PC-3 (cell line): Measurements from ENCODE around the gene KAT6B. TPM values are rescaled to one million over a fixed set of nuclear protein-coding genes. Genes with fewer than 3 reads are reported as not detected.

Experiments
- ATAC-seq: fragments of 200-7000 bp; cut with Tn5 transposase; 2 replicates; pipeline ENCODE4 v1.9.1; 2020; ENCODE audit warnings: mild to moderate bottlenecking, moderate library complexity
- BruUV-seq: library from RNA; stranded (reverse); fragments of 400-500 nt; replicated peaks from 2 replicates; lab custom pipeline; 2021; lab: Mats Ljungman, UMichigan
- CTCF ChIA-PET: fragments of 300-600 bp; sonication (Branson Sonifier 250); formaldehyde crosslinking; loops from one replicate; lab custom pipeline; 2022; ENCODE audit warnings: antibody characterized with exemption; lab: Charles Lee
- POLR2A ChIA-PET: fragments of 300-600 bp; sonication (Branson Sonifier 250); formaldehyde crosslinking; loops from one replicate; lab custom pipeline; 2022; ENCODE audit warnings: antibody characterized with exemption; ENCODE audit not compliant: unreplicated experiment; lab: Charles Lee
- DNase-seq: peaks from one replicate; pipeline ENCODE4 v3.0.0-alpha.2; 2015
- H2AFZ ChIP-seq: fragments of 300-600 bp; sonication (generic); 2 replicates; pipeline ENCODE4 v1.6.0; 2016; ENCODE audit warnings: antibody characterized with exemption, low read length
- H3F3A ChIP-seq: fragments of 300-600 bp; sonication (generic); one replicate; pipeline ENCODE4 v1.6.0; 2017; ENCODE audit warnings: antibody characterized with exemption, low read length, control low read depth, mild to moderate bottlenecking; ENCODE audit not compliant: unreplicated experiment
- H3K27ac ChIP-seq: fragments of 300-600 bp; sonication (generic); 2 replicates; pipeline ENCODE4 v1.5.1; 2016; ENCODE audit warnings: mild to moderate bottlenecking, low read length
- H3K27me3 ChIP-seq: fragments of 300-600 bp; sonication (generic); 2 replicates; pipeline ENCODE4 v1.6.1; 2016; ENCODE audit warnings: low read length, mixed read lengths
- H3K36me3 ChIP-seq: fragments of 300-600 bp; sonication (generic); 2 replicates; pipeline ENCODE4 v1.6.1; 2016; ENCODE audit warnings: low read depth, mixed run types, low read length, mixed read lengths
- H3K4me1 ChIP-seq: fragments of 300-600 bp; sonication (generic); 2 replicates; pipeline ENCODE4 v1.5.1; 2016; ENCODE audit warnings: low read length; ENCODE audit not compliant: insufficient read depth
- H3K4me2 ChIP-seq: fragments of 300-600 bp; sonication (generic); 2 replicates; pipeline ENCODE4 v1.6.0; 2016; ENCODE audit warnings: low read length
- H3K4me3 ChIP-seq: fragments of 300-600 bp; sonication (generic); 2 replicates; pipeline ENCODE4 v1.5.1; 2016; ENCODE audit warnings: mild to moderate bottlenecking, low read length, mixed read lengths
- H3K79me2 ChIP-seq: fragments of 300-600 bp; sonication (generic); 2 replicates; pipeline ENCODE4 v1.6.1; 2017; ENCODE audit warnings: low read length, mixed read lengths
- H3K9ac ChIP-seq: fragments of 300-600 bp; sonication (generic); 2 replicates; pipeline ENCODE4 v1.6.0; 2016; ENCODE audit warnings: mild to moderate bottlenecking, low read length
- H3K9me2 ChIP-seq: fragments of 300-600 bp; sonication (generic); replicated peaks from 2 replicates; pipeline ENCODE4 v1.6.1; 2016; ENCODE audit warnings: mixed run types, low read length, mixed read lengths
- H3K9me3 ChIP-seq: fragments of 300-600 bp; sonication (generic); 2 replicates; pipeline ENCODE4 v1.6.1; 2016; ENCODE audit warnings: low read length, mixed read lengths
- H4K20me1 ChIP-seq: fragments of 300-600 bp; sonication (generic); 2 replicates; pipeline ENCODE4 v1.6.1; 2016; ENCODE audit warnings: low read length, mixed read lengths
- EZH2 ChIP-seq: fragments of 300-600 bp; sonication (generic); IDR thresholded peaks from one replicate; pipeline ENCODE4 v1.6.1; 2017; ENCODE audit warnings: antibody characterized with exemption, mild to moderate bottlenecking, low read length; ENCODE audit not compliant: unreplicated experiment
- EZH2phosphoT487 ChIP-seq: fragments of 300-600 bp; sonication (generic); IDR thresholded peaks from 2 replicates; pipeline ENCODE4 v1.6.1; 2018; ENCODE audit warnings: mild to moderate bottlenecking, antibody characterized with exemption, low read length, borderline replicate concordance
- intact Hi-C: fragments of 100-400 bp; cut with micrococcal nuclease; formaldehyde crosslinking; loops from 2 replicates; pipeline ENCODE4 v1.9.0; 2023
- total RNA-seq: library from RNA; depleted of rRNA; stranded (reverse); fragments of >200 nt; gene quantifications from 2 replicates; pipeline ENCODE4 v1.2.3, GENCODE V29; 2014
- TF ChIP-seq, protein P1 (sequence below): fragments of 300-600 bp; sonication (generic); conservative IDR thresholded peaks from 2 replicates; pipeline ENCODE4 v1.5.1; 2017; ENCODE audit warnings: antibody characterized with exemption, low read depth, mild to moderate bottlenecking, low read length

Gene KAT6B
- total RNA-seq, 1 experiment from 2014 or later = 94.5 TPM

DNA sequence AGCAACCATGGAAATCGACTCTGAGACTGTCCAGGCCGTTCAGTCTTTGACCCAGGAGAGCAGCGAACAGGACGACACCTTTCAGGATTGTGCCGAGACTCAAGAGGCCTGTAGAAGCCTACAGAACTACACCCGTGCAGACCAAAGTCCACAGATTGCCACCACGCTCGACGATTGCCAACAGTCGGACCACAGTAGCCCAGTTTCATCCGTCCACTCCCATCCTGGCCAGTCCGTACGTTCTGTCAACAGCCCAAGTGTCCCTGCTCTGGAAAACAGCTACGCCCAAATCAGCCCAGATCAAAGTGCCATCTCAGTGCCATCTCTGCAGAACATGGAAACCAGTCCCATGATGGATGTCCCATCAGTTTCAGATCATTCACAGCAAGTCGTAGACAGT lies 203.0 kb downstream of the KAT6B start:
- Histone ChIP-seq H3K4me1 (peaks cover 8% of the 10 kb centered on the region), H3K4me2 (no peak overlapping the region), H3K9ac (no peak overlapping the region), H3K9me3 (no peaks in the 10 kb centered on the region), H3K4me3 (no peak overlapping the region), H3K36me3 (peaks cover 60% of the 10 kb centered on the region), H3F3A (no peaks in the 10 kb centered on the region), H4K20me1 (no peaks in the 10 kb centered on the region), H3K9me2 (no peaks in the 10 kb centered on the region), H3K79me2 (no peaks in the 10 kb centered on the region), H3K27me3 (no peaks in the 10 kb centered on the region), H3K27ac (no peak overlapping the region), H2AFZ (no peak overlapping the region)
- intact Hi-C loops = no loop called here
- ChIA-PET POLR2A (interaction anchor here (0.6 kb wide), 1 partner anchor 54 kb away, joined by 4 read pairs; no protein-coding TSS in a partner anchor), CTCF (no interaction called here)
- ATAC-seq (no peak), DNase-seq (no peak)
- BruUV-seq = no TSS peak
- no peak for TF ChIP-seq EZH2
- TF ChIP-seq, protein P1, sequence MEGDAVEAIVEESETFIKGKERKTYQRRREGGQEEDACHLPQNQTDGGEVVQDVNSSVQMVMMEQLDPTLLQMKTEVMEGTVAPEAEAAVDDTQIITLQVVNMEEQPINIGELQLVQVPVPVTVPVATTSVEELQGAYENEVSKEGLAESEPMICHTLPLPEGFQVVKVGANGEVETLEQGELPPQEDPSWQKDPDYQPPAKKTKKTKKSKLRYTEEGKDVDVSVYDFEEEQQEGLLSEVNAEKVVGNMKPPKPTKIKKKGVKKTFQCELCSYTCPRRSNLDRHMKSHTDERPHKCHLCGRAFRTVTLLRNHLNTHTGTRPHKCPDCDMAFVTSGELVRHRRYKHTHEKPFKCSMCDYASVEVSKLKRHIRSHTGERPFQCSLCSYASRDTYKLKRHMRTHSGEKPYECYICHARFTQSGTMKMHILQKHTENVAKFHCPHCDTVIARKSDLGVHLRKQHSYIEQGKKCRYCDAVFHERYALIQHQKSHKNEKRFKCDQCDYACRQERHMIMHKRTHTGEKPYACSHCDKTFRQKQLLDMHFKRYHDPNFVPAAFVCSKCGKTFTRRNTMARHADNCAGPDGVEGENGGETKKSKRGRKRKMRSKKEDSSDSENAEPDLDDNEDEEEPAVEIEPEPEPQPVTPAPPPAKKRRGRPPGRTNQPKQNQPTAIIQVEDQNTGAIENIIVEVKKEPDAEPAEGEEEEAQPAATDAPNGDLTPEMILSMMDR = no peak
- TF ChIP-seq EZH2phosphoT487 = no peak

DNA sequence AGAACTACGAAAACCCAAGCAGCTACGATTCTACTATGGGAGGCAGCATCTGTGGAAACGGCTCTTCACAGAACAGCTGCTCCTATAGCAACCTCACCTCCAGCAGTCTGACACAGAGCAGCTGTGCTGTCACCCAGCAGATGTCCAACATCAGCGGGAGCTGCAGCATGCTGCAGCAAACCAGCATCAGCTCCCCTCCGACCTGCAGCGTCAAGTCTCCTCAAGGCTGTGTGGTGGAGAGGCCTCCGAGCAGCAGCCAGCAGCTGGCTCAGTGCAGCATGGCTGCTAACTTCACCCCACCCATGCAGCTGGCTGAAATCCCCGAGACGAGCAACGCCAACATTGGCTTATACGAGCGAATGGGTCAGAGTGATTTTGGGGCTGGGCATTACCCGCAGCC lies 203.5 kb downstream of the KAT6B start:
- Histone ChIP-seq H3K9me2 (no peaks in the 10 kb centered on the region), H3K4me1 (peaks cover 8% of the 10 kb centered on the region), H3K9me3 (no peaks in the 10 kb centered on the region), H4K20me1 (no peaks in the 10 kb centered on the region), H3K27me3 (no peaks in the 10 kb centered on the region), H3K9ac (no peak overlapping the region), H3K36me3 (peaks cover 56% of the 10 kb centered on the region), H2AFZ (no peak overlapping the region), H3K4me2 (no peak overlapping the region), H3F3A (no peaks in the 10 kb centered on the region), H3K4me3 (no peak overlapping the region), H3K79me2 (no peaks in the 10 kb centered on the region), H3K27ac (no peak overlapping the region)
- CTCF ChIA-PET = no interaction called here
- intact Hi-C loops = no loop called here
- TF ChIP-seq EZH2phosphoT487 (no peak), EZH2 (no peak)
- TF ChIP-seq, protein P1 = no peak
- DNase-seq = no peak
- ATAC-seq = no peak
- POLR2A ChIA-PET = interaction anchor here (0.5 kb wide), 1 partner anchor 185 kb away, joined by 6 read pairs; no protein-coding TSS in a partner anchor
- BruUV-seq = no TSS peak

DNA sequence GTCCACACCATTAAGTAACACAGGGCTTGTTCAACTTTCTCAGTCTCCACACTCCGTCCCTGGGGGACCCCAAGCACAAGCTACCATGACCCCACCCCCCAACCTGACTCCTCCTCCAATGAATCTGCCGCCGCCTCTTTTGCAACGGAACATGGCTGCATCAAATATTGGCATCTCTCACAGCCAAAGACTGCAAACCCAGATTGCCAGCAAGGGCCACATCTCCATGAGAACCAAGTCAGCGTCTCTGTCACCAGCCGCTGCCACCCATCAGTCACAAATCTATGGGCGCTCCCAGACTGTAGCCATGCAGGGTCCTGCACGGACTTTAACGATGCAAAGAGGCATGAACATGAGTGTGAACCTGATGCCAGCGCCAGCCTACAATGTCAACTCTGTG lies 204.0 kb downstream of the KAT6B start:
- no peak for DNase-seq
- Histone ChIP-seq H3K4me2 (no peak overlapping the region), H3K9ac (no peak overlapping the region), H4K20me1 (no peaks in the 10 kb centered on the region), H3K4me1 (peaks cover 8% of the 10 kb centered on the region), H3K4me3 (no peak overlapping the region), H2AFZ (no peak overlapping the region), H3K9me2 (no peaks in the 10 kb centered on the region), H3K27ac (no peak overlapping the region), H3K79me2 (no peaks in the 10 kb centered on the region), H3F3A (no peaks in the 10 kb centered on the region), H3K27me3 (no peaks in the 10 kb centered on the region), H3K9me3 (no peaks in the 10 kb centered on the region), H3K36me3 (peaks cover 50% of the 10 kb centered on the region)
- BruUV-seq = no TSS peak
- CTCF ChIA-PET = no interaction called here
- POLR2A ChIA-PET = interaction anchor here (0.5 kb wide), 1 partner anchor 186 kb away, joined by 6 read pairs; no protein-coding TSS in a partner anchor
- intact Hi-C loops = no loop called here
- no peak for ATAC-seq
- TF ChIP-seq EZH2phosphoT487 (no peak), EZH2 (no peak)
- TF ChIP-seq, protein P1 = no peak
